Measurements from ENCODE around the gene PCDHA8.
"Not testable (repeated sequence)": the region's sequence is repeated elsewhere in the genome, so short reads cannot be mapped to it uniquely, and the experiment has no call there.

The PCDHA8 gene

GRCh38 chr5:140828362-140828737 lies 12.6 kb upstream of the PCDHA8 start:
- no peak for FAIRE-seq

- FAIRE-seq = not testable (repeated sequence)
These were observed 11.2 kb upstream of the PCDHA8 start for GRCh38 chr5:140829511-140830501.

- no peak for FAIRE-seq
These were observed 7.0 kb upstream of the PCDHA8 start, which contains the start of gene PCDHA7 for GRCh38 chr5:140833993-140834392. Gene PCDHA7, plus strand, starts transcription at chr5:140834269. Its CDS starts 115 bp downstream, at chr5:140834384.

- not testable (repeated sequence) for FAIRE-seq
These were observed 6.5 kb upstream of the PCDHA8 start for GRCh38 chr5:140834439-140835008.

- no peak for FAIRE-seq
These were observed 5.1 kb upstream of the PCDHA8 start for GRCh38 chr5:140835622-140836510.

- FAIRE-seq = no peak
These were observed 2.1 kb downstream of the PCDHA8 start for GRCh38 chr5:140842798-140843733.

- FAIRE-seq = not testable (repeated sequence)
These were observed 7.4 kb downstream of the PCDHA8 start, which contains the start of gene PCDHA9 for GRCh38 chr5:140848139-140849102. Gene PCDHA9, plus strand, starts transcription at chr5:140848382. Its CDS starts 114 bp downstream, at chr5:140848496.

GRCh38 chr5:140849831-140850634 lies 9.0 kb downstream of the PCDHA8 start:
- FAIRE-seq = not testable (repeated sequence)

- FAIRE-seq = no peak
These were observed 15.0 kb downstream of the PCDHA8 start, which contains the start of gene PCDHA10 for GRCh38 chr5:140855772-140856674. Gene PCDHA10, plus strand, starts transcription at chr5:140855897. Its CDS starts 152 bp downstream, at chr5:140856049.

GRCh38 chr5:140857177-140857986 lies 16.4 kb downstream of the PCDHA8 start:
- no peak for FAIRE-seq

GRCh38 chr5:140857987-140858240 lies 16.9 kb downstream of the PCDHA8 start:
- no peak for FAIRE-seq

GRCh38 chr5:140862441-140863295 lies 21.7 kb downstream of the PCDHA8 start:
- no peak for FAIRE-seq

GRCh38 chr5:140868721-140869554 lies 28.0 kb downstream of the PCDHA8 start, which contains the start of gene PCDHA11:
Gene PCDHA11, plus strand, starts transcription at chr5:140868957. Its CDS starts 147 bp downstream, at chr5:140869104.
- FAIRE-seq = no peak

- FAIRE-seq = no peak
These were observed 28.5 kb downstream of the PCDHA8 start for GRCh38 chr5:140869555-140869886.
